ENCODE measurements around the gene MKNK1.

The MKNK1 gene

GRCh38 chr1:46528297-46528955 is 75.6 kb downstream of the MKNK1 start:
- H3K27me3 ChIP-seq (ENCODE audit: insufficient read depth, low read depth, severe bottlenecking), result no peaks in the 10 kb centered on the region
- peak overlapping the region; percentile 73 for H3K27ac ChIP-seq
- peak overlapping the region; percentile 1; the same call in 1 of the 2 replicates for H3K4me3 ChIP-seq (ENCODE audit: low read depth, low read length)
- H3K9me3 ChIP-seq (ENCODE audit: severe bottlenecking), result no peaks in the 10 kb centered on the region
- TF ChIP-seq CTCF (IDR thresholded peaks at IDR 0.05; ENCODE audit: low read depth, low read length), result peak; percentile 63
- H3K36me3 ChIP-seq, result no peaks in the 10 kb centered on the region
- peak; percentile 72 for DNase-seq

- H3K36me3 ChIP-seq, result no peaks in the 10 kb centered on the region
- H3K27me3 ChIP-seq (ENCODE audit: insufficient read depth, low read depth, severe bottlenecking), result no peaks in the 10 kb centered on the region
- DNase-seq, result peak; percentile 89
- no peaks in the 10 kb centered on the region for H3K9me3 ChIP-seq (ENCODE audit: severe bottlenecking)
- no peak overlapping the region for H3K4me3 ChIP-seq (ENCODE audit: low read depth, low read length)
- TF ChIP-seq CTCF (IDR thresholded peaks at IDR 0.05; ENCODE audit: low read depth, low read length), result peak; percentile 97
- peak overlapping the region; percentile 73 for H3K27ac ChIP-seq
Observed at GRCh38 chr1:46527474-46528296, 76.4 kb downstream of the MKNK1 start.

- Histone ChIP-seq H3K27me3 (ENCODE audit: insufficient read depth, low read depth, severe bottlenecking) (no peaks in the 10 kb centered on the region), H3K36me3 (no peaks in the 10 kb centered on the region), H3K9me3 (ENCODE audit: severe bottlenecking) (no peaks in the 10 kb centered on the region), H3K4me3 (ENCODE audit: low read depth, low read length) (peak overlapping the region; percentile 3), H3K27ac (peak overlapping the region; percentile 53)
- no peak for TF ChIP-seq CTCF (IDR thresholded peaks at IDR 0.05; ENCODE audit: low read depth, low read length)
- DNase-seq, result peak; percentile 86
Observed at GRCh38 chr1:46526691-46527291, 77.3 kb downstream of the MKNK1 start.

GRCh38 chr1:46526013-46526690 is 77.9 kb downstream of the MKNK1 start:
- Histone ChIP-seq H3K9me3 (ENCODE audit: severe bottlenecking) (no peaks in the 10 kb centered on the region), H3K4me3 (ENCODE audit: low read depth, low read length) (peak overlapping the region; percentile 3; the same call in 1 of the 2 replicates), H3K27me3 (ENCODE audit: insufficient read depth, low read depth, severe bottlenecking) (no peaks in the 10 kb centered on the region), H3K27ac (peak overlapping the region; percentile 53), H3K36me3 (no peaks in the 10 kb centered on the region)
- TF ChIP-seq CTCF (IDR thresholded peaks at IDR 0.05; ENCODE audit: low read depth, low read length), result no peak
- no peak for DNase-seq

- no peak for TF ChIP-seq CTCF (IDR thresholded peaks at IDR 0.05; ENCODE audit: low read depth, low read length)
- peak; percentile 84 for DNase-seq
- Histone ChIP-seq H3K27ac (peak overlapping the region; percentile 4), H3K27me3 (ENCODE audit: insufficient read depth, low read depth, severe bottlenecking) (no peaks in the 10 kb centered on the region), H3K4me3 (ENCODE audit: low read depth, low read length) (no peak overlapping the region), H3K9me3 (ENCODE audit: severe bottlenecking) (no peaks in the 10 kb centered on the region), H3K36me3 (no peaks in the 10 kb centered on the region)
Observed at GRCh38 chr1:46525253-46525983, 78.7 kb downstream of the MKNK1 start.

All from WERI-Rb-1 (cell line).